ENCODE results near the gene SKAP1. TPM values are rescaled to one million over a fixed set of nuclear protein-coding genes. Genes with fewer than 3 reads are reported as not detected.

SKAP1 gene
- polyA plus RNA-seq, 1 of the 3 experiments (the other 2 are of a cell fraction): not detected

DNA sequence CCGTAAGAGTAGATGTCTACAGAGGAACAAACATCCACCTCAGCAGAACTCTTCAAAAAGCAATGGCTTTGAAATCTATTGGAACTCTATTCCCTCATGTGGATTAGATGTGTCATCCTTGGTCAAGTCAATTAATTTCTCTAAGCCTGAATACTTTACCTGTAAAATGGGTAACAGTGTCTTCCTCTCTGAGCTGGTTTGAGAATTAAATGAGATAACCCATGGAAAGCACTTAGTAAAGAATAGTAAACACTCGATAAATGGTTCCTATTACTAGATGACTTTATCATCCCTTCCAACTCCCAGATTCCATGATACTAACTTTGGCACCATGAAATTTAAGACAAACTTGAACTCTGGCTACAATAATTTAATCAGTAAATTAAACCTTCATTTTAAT, 89.1 kb downstream of the SKAP1 start:
- H3K9me2 ChIP-seq: no peaks in the 10 kb centered on the region
- no peaks in the 10 kb centered on the region for H3F3A ChIP-seq (replicated peaks; ENCODE audit: insufficient read depth)
- H3K27ac ChIP-seq (ENCODE audit: low read depth in 2 of 2, low read length in 1 of 2): no peak overlapping the region
- H3K4me3 ChIP-seq (ENCODE audit: low read depth in 2 of 2, low read length in 1 of 2): no peak overlapping the region
- ChIA-PET CTCF (interaction anchor here (1.8 to 4.5 kb wide), 2 partner anchors 11 to 277 kb away, joined by 11 to 44 read pairs; no protein-coding TSS in a partner anchor), POLR2A (no interaction called here)
- H3K36me3 ChIP-seq (replicated peaks in 1 of 2; ENCODE audit: control insufficient read depth in 1 of 2, insufficient read depth in 2 of 2, low read length in 1 of 2): no peaks in the 10 kb centered on the region
- DNase-seq: no peak
- H4K20me1 ChIP-seq (ENCODE audit: insufficient read depth): no peaks in the 10 kb centered on the region
- H3K4me1 ChIP-seq (ENCODE audit: control insufficient read depth in 1 of 2, insufficient read depth in 2 of 2, low read depth in 1 of 2, low read length in 1 of 2): no peaks in the 10 kb centered on the region
- 17% methylated on average over 2 of the region's 2 CpGs for WGBS (ENCODE audit: low lambda C conversion rate)
- no peaks in the 10 kb centered on the region for H3K9me3 ChIP-seq
- no peak overlapping the region for H3K4me2 ChIP-seq
- peaks cover 52% of the 10 kb centered on the region for H3K27me3 ChIP-seq (ENCODE audit: insufficient read depth)
- no peak overlapping the region for H2AFZ ChIP-seq (ENCODE audit: low read depth)
- no peaks in the 10 kb centered on the region for H3K79me2 ChIP-seq (ENCODE audit: insufficient read depth)
- H3K9ac ChIP-seq: no peak overlapping the region
- TF ChIP-seq CHD2 (IDR thresholded peaks at IDR 0.05; ENCODE audit: low read length, partially characterized antibody) (no peak), EP300 (IDR thresholded peaks at IDR 0.05; ENCODE audit: borderline replicate concordance in 1 of 2, low read depth in 1 of 2, low read length in 1 of 2) (no peak), USF1 (IDR thresholded peaks at IDR 0.05; ENCODE audit: borderline replicate concordance, low read depth) (no peak), NRF1 (IDR thresholded peaks at IDR 0.05; ENCODE audit: low read depth, low read length) (no peak), RAD21 (IDR thresholded peaks at IDR 0.05; ENCODE audit: low read length) (no peak), ELF1 (IDR thresholded peaks at IDR 0.05) (no peak), GABPA (IDR thresholded peaks at IDR 0.05; ENCODE audit: low read depth) (no peak), FOXJ3 (CRISPR knock-in tag; IDR thresholded peaks at IDR 0.05) (no peak), FOXM1 (IDR thresholded peaks at IDR 0.05; ENCODE audit: low read depth) (no peak), RFX5 (IDR thresholded peaks at IDR 0.05; ENCODE audit: low read length) (no peak), GATA2 (CRISPR knock-in tag; IDR thresholded peaks at IDR 0.05) (no peak), USF2 (IDR thresholded peaks at IDR 0.05; ENCODE audit: borderline replicate concordance, low read depth, low read length) (no peak)
- TF ChIP-seq, protein P1, sequence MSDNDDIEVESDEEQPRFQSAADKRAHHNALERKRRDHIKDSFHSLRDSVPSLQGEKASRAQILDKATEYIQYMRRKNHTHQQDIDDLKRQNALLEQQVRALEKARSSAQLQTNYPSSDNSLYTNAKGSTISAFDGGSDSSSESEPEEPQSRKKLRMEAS (IDR thresholded peaks at IDR 0.05; ENCODE audit: low read depth): no peak
- TF ChIP-seq, protein P2, sequence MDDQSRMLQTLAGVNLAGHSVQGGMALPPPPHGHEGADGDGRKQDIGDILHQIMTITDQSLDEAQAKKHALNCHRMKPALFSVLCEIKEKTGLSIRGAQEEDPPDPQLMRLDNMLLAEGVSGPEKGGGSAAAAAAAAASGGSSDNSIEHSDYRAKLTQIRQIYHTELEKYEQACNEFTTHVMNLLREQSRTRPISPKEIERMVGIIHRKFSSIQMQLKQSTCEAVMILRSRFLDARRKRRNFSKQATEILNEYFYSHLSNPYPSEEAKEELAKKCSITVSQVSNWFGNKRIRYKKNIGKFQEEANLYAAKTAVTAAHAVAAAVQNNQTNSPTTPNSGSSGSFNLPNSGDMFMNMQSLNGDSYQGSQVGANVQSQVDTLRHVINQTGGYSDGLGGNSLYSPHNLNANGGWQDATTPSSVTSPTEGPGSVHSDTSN (IDR thresholded peaks at IDR 0.05): no peak
- TF ChIP-seq, protein P3, sequence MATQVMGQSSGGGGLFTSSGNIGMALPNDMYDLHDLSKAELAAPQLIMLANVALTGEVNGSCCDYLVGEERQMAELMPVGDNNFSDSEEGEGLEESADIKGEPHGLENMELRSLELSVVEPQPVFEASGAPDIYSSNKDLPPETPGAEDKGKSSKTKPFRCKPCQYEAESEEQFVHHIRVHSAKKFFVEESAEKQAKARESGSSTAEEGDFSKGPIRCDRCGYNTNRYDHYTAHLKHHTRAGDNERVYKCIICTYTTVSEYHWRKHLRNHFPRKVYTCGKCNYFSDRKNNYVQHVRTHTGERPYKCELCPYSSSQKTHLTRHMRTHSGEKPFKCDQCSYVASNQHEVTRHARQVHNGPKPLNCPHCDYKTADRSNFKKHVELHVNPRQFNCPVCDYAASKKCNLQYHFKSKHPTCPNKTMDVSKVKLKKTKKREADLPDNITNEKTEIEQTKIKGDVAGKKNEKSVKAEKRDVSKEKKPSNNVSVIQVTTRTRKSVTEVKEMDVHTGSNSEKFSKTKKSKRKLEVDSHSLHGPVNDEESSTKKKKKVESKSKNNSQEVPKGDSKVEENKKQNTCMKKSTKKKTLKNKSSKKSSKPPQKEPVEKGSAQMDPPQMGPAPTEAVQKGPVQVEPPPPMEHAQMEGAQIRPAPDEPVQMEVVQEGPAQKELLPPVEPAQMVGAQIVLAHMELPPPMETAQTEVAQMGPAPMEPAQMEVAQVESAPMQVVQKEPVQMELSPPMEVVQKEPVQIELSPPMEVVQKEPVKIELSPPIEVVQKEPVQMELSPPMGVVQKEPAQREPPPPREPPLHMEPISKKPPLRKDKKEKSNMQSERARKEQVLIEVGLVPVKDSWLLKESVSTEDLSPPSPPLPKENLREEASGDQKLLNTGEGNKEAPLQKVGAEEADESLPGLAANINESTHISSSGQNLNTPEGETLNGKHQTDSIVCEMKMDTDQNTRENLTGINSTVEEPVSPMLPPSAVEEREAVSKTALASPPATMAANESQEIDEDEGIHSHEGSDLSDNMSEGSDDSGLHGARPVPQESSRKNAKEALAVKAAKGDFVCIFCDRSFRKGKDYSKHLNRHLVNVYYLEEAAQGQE (IDR thresholded peaks at IDR 0.05; ENCODE audit: low read depth, low read length): no peak

All from SK-N-SH (cell line).